Non-pigmented ciliary epithelial cell (primary cell): ENCODE measurements around the gene TCEA2.
A peak's percentile ranks its signal among the peaks of the same experiment; 100 is the strongest.

Experiments used
- DNase-seq: peaks from one replicate; pipeline ENCODE4 v3.0.0-alpha.2; 2010; ENCODE audit warnings: low read depth

The TCEA2 gene

GRCh38 chr20:64065062-64065973 is 2.3 kb downstream of the TCEA2 start:
- DNase-seq, result no peak

- peak; percentile 52 for DNase-seq
These were observed 3.0 kb downstream of the TCEA2 start for GRCh38 chr20:64065974-64066343.

GRCh38 chr20:64067005-64067632 is 4.1 kb downstream of the TCEA2 start:
- DNase-seq, result no peak

GRCh38 chr20:64067733-64068307 is 4.8 kb downstream of the TCEA2 start:
- no peak for DNase-seq

GRCh38 chr20:64068386-64069208 is 5.6 kb downstream of the TCEA2 start:
- DNase-seq, result no peak

- no peak for DNase-seq
These were observed 6.2 kb downstream of the TCEA2 start for GRCh38 chr20:64069209-64069613.

- DNase-seq, result no peak
These were observed 6.7 kb downstream of the TCEA2 start for GRCh38 chr20:64069614-64070243.

GRCh38 chr20:64070244-64070993 is 7.4 kb downstream of the TCEA2 start:
- no peak for DNase-seq

- no peak for DNase-seq
These were observed 8.6 kb downstream of the TCEA2 start for GRCh38 chr20:64071341-64072332.

- no peak for DNase-seq
These were observed 9.6 kb downstream of the TCEA2 start for GRCh38 chr20:64072498-64073063.

GRCh38 chr20:64073476-64074183 is 10.6 kb downstream of the TCEA2 start:
- no peak for DNase-seq

GRCh38 chr20:64074184-64074789 is 11.3 kb downstream of the TCEA2 start:
- DNase-seq, result no peak

- DNase-seq, result no peak
These were observed 12.0 kb downstream of the TCEA2 start for GRCh38 chr20:64074963-64075362.

- no peak for DNase-seq
These were observed 12.6 kb downstream of the TCEA2 start for GRCh38 chr20:64075556-64075955.

GRCh38 chr20:64076061-64076997 is 13.3 kb downstream of the TCEA2 start:
- no peak for DNase-seq

- no peak for DNase-seq
These were observed 14.1 kb downstream of the TCEA2 start for GRCh38 chr20:64077094-64077493.

- no peak for DNase-seq
These were observed 14.5 kb downstream of the TCEA2 start for GRCh38 chr20:64077541-64077875.
